ENCODE results near the gene PPP2R3B.

Gene PPP2R3B

DNA sequence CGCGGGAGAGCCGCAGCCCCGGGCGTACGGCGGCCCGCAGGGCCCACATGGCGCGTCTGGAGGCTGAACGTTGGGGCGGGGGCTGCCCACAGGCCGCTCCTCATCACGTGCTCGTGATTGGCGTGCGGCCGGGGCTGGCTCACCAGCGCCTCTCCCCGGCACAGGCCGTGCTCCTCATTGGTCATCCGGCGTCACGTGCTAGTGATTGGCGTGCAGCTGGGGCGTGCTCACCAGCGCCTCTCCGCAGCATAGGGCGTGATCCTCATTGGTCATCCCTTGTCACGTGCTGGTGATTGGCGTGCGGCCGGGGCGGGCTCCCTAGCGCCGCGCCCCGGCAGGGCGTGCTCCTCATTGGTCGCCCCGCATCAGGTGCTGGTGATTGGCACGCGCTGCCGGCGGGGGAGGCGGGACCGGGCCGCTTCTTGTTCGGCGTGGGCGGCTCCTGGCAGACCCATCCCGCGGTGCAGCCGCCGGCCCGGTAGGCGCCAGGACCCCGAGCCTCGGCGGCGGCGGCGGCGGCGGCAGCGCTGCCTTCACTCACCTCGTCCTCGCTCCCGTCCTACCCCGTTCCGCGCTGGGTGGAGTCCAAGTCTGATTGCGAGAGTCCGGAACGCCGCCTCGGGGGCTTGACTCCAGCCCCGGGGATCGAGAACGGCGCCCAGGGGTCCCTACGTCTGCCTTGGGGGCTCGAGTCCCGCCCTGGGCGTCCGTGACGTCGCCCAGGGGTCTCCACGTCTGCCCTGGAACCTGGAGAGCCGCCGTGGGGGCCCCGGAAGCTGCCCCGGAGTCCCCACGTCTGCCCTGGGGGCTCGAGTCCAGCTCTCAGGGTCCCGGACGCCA, 67.7 kb downstream of the PPP2R3B start, which contains the start of gene GTPBP6:
TSS of gene GTPBP6 (minus strand) at position 58 of the 840 bp plus-strand sequence. CDS start at position 49, 9 bp downstream.
- H3K4me3 ChIP-seq (ENCODE audit: low read length), result peak within 1 kb of the TSS; percentile 90
- DNase-seq (ENCODE audit: low read depth), result peak; percentile 100
- TF ChIP-seq, protein P1, sequence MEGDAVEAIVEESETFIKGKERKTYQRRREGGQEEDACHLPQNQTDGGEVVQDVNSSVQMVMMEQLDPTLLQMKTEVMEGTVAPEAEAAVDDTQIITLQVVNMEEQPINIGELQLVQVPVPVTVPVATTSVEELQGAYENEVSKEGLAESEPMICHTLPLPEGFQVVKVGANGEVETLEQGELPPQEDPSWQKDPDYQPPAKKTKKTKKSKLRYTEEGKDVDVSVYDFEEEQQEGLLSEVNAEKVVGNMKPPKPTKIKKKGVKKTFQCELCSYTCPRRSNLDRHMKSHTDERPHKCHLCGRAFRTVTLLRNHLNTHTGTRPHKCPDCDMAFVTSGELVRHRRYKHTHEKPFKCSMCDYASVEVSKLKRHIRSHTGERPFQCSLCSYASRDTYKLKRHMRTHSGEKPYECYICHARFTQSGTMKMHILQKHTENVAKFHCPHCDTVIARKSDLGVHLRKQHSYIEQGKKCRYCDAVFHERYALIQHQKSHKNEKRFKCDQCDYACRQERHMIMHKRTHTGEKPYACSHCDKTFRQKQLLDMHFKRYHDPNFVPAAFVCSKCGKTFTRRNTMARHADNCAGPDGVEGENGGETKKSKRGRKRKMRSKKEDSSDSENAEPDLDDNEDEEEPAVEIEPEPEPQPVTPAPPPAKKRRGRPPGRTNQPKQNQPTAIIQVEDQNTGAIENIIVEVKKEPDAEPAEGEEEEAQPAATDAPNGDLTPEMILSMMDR (conservative IDR thresholded peaks at IDR 0.05; ENCODE audit: low read length), result peak; percentile 23

DNA sequence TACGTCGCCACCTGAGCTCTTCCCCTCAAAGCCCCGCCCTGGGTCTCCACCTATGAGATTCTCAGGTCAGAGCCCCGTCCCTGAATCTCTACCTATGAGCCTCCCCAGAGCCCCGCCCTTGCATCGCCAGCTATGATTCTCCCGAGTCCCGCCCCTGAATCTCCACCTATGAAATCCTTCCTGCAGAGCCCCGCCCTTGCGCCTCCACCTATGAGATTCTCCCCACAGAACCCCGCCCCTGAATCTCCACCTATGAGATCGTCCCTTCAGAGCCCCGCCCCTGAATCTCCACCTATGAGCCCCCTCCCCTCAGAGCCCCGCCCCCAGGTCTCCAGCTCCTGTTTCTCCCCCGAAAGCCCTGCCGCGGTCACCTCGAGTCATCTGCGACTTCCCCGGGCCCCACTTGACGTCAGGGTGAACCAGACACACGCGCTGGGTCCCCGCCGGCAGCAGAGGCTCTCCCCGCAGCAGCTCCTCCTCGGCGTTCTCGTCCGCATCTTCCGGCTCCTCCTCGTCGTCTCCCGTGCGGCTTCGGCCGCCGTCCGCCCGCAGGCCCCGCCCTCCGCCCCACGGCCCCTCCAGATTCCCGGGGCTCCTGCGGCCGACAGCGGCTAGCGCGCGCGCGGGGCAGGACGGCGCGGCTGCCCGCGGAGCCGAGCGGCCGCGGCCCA, 68.5 kb downstream of the PPP2R3B start:
- TF ChIP-seq, protein P1 (conservative IDR thresholded peaks at IDR 0.05; ENCODE audit: low read length), result no peak
- peak; percentile 98 for DNase-seq (ENCODE audit: low read depth)
- peak overlapping the region; percentile 82 for H3K4me3 ChIP-seq (ENCODE audit: low read length)

DNA sequence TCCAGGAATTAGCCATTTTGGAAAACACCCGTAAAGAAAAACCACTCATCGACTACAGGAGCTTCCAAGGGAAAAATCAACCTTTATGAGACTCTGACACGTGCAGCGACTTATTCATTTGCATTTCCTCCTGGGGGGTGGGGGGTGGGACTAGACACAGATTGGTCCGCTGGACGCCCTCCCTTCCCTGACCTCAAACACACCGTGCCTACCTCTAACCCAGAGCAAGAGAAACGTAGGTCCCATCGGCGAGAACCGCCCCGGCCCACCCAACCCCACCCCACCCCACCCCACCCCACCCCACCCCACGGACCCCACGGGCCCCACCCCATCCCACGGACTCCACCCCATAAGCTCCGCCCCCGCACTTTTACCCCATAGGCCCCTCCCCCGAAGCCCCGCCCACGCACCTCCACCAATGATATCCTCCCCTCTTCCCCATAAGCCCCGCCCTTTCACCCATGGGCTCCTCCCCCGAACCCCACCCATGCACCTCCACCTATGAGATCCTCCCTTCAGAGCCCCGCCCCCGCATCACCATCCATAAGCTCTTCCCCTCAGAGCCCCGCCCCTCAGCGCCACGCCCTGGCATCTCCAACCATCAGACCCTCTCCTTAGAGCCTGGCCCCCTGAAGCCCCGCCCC, 69.2 kb downstream of the PPP2R3B start:
- TF ChIP-seq, protein P1 (conservative IDR thresholded peaks at IDR 0.05; ENCODE audit: low read length), result no peak
- DNase-seq (ENCODE audit: low read depth), result no peak
- peak overlapping the region; percentile 74 for H3K4me3 ChIP-seq (ENCODE audit: low read length)

DNA sequence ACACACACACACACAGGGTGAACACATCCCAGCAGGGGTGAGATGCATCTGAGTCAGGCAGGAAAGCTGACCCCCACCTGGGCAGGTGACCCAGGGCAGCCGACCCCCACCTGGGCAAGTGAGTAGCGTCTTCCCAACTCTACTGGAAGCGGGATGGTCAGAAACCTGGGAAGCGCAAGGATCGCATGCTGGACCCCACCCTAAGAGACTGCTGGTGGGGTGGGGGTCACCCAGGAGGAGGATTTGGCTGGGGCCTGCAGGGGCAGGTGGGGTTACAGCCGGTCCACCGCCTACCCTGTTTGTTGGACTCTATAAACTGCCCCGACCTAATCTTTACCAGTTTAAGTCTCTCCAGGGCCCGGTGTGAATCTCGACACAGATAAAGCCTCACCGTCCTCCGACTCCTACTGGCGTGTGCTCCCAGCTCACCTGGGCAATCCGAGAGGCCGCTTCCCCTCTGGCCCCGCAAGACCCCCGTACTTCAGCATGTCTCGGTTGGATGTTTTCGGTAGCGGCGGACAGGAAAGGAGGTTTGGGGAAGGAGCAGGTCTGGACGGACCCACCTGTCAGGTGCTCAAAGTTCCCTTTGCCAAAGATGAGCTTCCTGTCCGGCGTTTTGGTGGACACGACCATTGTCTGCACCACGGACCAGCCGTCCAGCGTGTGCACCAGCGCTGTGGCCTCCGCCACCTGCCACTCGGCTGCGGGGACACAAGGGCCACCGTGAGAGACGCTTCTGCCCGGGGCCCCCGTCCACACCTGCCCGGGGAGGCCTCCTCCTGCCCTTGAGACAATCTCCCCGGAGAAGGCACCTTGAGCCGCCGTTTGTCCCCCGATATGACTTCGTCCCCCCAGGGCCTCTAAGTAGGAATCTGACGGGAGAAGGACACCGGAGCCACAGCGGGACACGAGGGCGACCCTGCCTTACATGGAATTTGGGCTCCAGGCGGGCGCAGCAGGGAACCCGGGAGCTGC, 70.1 kb downstream of the PPP2R3B start:
- no peak for DNase-seq (ENCODE audit: low read depth)
- TF ChIP-seq, protein P1 (conservative IDR thresholded peaks at IDR 0.05; ENCODE audit: low read length), result no peak
- no peak overlapping the region for H3K4me3 ChIP-seq (ENCODE audit: low read length)

DNA sequence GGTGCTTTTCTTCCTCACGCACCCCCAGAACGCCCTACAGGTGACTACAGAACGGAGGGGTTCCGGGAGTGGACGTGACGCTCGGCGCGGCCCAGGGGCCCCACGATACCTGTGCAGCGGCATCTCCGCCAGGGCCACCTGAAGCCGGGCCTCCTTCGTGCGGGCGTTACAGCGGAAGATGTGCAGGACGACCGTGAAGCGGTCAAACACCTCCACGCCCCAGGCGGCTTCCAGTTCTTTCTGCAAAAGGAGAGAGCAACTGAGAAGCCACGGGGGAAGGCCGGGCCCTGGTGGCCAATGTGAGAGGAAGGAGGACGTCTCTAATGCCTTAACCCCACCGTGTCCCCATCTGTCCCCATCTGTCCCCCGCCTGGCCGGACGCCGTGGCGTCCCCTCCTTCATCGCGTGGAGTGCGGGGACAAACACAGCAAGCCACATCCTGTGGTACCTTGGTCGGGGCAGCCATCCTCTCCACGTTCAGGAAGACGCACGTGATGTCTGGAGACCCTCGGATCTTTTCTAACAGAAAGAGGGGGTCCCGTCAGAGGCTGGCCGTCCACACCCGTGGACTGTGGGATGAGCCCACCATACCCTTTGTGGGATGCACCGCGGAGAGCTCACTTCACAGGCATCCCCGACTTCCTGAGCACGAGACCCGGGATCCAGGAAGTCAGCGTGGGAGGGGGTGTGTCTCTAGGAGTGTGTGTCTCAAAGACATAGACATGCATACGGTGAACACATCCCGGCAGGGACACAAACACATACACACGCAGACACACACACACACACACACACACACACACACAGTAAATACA, 71.7 kb downstream of the PPP2R3B start:
- DNase-seq (ENCODE audit: low read depth), result no peak
- H3K4me3 ChIP-seq (ENCODE audit: low read length), result no peak overlapping the region
- TF ChIP-seq, protein P1 (conservative IDR thresholded peaks at IDR 0.05; ENCODE audit: low read length), result no peak

DNA sequence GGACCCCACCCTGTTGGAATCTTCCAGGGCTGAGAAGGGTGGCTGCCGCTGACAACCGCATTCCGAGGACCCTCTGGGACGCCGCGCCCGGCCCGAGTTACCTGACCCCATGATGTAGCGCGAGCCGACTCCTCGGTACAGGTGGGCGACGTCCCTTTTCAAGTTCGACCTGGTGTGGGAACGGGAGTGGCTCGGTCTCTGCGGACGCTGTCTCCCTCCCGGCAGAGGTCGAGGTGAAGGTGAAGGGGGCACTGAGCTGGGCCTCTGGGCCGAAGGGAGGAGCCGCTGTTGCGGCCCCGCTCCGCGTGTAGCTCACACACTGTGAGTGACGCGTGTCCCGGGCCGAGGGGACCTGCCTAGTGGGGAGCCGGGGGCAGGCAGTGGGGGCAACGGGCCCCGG, 72.7 kb downstream of the PPP2R3B start:
- TF ChIP-seq, protein P1 (conservative IDR thresholded peaks at IDR 0.05; ENCODE audit: low read length), result no peak
- DNase-seq (ENCODE audit: low read depth), result no peak
- H3K4me3 ChIP-seq (ENCODE audit: low read length), result no peak overlapping the region
